WI38 (cell line): ENCODE measurements around the gene CSNK1G1.

Source experiments
- H3K4me3 ChIP-seq: 2 replicates; pipeline ENCODE4 v1.5.1; 2011; ENCODE audit warnings: low read depth, mild to moderate bottlenecking, control low read depth, low read length
- CTCF ChIP-seq: IDR thresholded peaks from 2 replicates; pipeline ENCODE4 v1.5.1; 2012; ENCODE audit warnings: low read depth, mild to moderate bottlenecking, control low read depth, low read length

Gene CSNK1G1

GRCh38 chr15:64197425-64197824 is 158.5 kb downstream of the CSNK1G1 start:
- H3K4me3 ChIP-seq = no peak overlapping the region
- no peak for TF ChIP-seq CTCF

GRCh38 chr15:64193971-64194370 is 162.0 kb downstream of the CSNK1G1 start:
- TF ChIP-seq CTCF = no peak
- H3K4me3 ChIP-seq = no peak overlapping the region

GRCh38 chr15:64191971-64192830 is 163.8 kb downstream of the CSNK1G1 start:
- H3K4me3 ChIP-seq = no peak overlapping the region
- no peak for TF ChIP-seq CTCF

GRCh38 chr15:64187396-64188191 is 168.4 kb downstream of the CSNK1G1 start:
- no peak for TF ChIP-seq CTCF

GRCh38 chr15:64185146-64185911 is 170.6 kb downstream of the CSNK1G1 start:
- no peak for TF ChIP-seq CTCF
- no peak overlapping the region for H3K4me3 ChIP-seq

More at GRCh38 chr15:64187396-64188191, 168.4 kb downstream of the CSNK1G1 start:
- no peak overlapping the region for H3K4me3 ChIP-seq

GRCh38 chr15:64182859-64183370 is 173.1 kb downstream of the CSNK1G1 start:
- no peak overlapping the region for H3K4me3 ChIP-seq
- TF ChIP-seq CTCF = no peak
